Brain pericyte (primary cell): ENCODE data around the gene ASB12.
"Not testable (repeated sequence)": the region's sequence is repeated elsewhere in the genome, so short reads cannot be mapped to it uniquely, and the experiment has no call there.

Experiments
- DNase-seq: peaks from one replicate; pipeline ENCODE4 v3.0.0-alpha.2; 2012; ENCODE audit warnings: low read depth, low spot score

ASB12 gene, protein sequence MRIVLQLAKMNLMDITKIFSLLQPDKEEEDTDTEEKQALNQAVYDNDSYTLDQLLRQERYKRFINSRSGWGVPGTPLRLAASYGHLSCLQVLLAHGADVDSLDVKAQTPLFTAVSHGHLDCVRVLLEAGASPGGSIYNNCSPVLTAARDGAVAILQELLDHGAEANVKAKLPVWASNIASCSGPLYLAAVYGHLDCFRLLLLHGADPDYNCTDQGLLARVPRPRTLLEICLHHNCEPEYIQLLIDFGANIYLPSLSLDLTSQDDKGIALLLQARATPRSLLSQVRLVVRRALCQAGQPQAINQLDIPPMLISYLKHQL

DNA sequence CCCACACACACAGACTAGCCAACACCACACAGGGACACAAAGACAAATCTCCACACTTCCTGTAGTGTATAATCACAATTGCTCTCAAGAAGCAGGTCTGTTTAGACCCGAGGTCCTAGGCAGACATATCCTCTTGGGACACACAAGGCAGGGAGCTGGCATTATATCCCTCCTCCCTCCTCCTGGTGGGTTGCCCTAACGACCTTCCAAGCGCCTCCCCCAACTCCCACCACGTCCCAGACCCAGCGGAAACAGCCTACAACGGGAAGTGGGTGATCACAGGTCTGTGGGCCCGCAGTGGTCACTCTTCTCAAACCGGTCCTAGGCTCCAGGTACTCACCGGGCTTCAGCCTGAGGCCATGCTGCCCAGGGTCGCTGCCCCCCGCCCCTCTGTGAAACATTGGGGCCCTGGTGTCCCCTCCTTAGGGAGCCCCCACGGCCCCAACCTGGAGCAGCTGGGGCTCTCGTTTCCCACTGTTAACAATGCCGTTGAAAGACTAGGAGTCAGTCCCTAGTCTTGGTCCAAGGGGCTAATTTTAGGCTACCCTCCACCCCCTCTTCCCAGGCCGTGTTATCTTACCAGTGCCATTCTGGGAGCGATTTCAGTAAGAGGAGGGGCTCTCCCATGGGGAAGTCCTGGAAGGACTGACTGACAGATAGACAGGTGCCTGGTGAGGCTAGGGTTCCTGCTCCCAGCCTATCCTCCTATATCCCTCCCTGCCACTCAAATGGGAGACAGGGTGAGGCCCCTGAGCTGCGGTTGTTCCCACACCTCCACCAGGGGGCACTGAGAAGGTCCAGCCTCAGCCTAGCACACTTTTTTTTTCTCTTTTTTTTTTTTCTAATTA is at the start of gene ASB12:
TSS of gene ASB12 (minus strand) at position 485 of the 848 bp plus-strand sequence. CDS start 4,957 bp downstream, outside the sequence.
- DNase-seq = no peak

DNA sequence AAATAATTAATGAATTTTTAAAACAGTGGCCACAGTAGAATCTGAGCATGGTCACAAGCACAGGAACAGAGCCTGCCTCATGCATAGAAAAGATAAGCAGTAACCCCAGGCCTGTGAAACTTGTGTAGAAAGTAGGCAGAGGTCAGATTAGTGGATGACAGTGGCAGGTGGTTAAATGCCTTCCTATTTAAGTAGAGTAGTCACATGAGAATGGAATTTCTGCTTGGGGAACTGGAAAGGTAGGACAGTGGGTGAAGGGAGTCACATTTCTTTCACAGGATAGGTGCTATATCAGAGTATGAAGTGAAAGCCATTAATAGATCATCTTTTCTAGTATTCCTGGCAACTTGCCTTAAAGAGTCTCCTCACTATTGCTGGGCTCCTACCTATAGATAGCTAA is 34.9 kb upstream of the ASB12 start:
- no peak for DNase-seq

DNA sequence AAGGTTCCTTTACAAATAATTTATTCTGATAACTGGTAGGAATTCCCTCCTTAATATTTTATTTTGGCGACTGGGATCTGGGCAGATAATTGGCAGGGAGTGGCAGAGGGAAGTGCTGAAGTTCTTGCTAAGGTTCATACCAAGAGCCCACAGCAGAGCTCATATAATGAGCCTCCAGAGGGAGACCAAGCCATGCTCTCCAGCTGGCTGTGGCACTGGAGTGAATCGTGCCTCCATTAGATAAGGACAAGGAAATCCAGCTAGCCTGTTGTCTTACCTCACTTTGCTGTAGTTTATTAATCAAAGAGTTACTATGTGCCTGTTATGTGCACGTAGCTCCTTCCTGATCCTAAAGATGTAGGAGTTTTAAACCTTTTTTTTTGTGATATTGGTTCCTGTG is 1.3 kb downstream of the ASB12 start:
- DNase-seq = no peak

DNA sequence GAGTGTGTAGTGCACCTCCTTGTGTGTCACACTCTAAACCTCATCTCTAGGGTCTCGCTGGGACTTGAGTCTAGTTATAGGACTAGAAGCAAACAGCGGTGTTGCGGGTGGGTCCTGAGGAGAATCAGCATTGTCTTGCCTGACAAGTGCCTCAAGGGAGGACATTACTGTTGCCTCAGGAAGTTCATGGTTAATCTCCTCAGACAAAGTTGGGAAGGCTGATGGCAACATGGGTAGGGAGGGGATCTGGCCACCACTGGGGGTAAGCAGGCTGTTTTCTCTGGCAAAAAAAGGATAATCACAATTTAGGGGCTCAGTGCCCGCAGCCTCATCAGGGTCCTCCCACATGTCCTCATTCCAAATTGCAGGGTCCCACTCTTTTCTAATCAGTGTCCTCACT is 12.4 kb downstream of the ASB12 start:
- no peak for DNase-seq

DNA sequence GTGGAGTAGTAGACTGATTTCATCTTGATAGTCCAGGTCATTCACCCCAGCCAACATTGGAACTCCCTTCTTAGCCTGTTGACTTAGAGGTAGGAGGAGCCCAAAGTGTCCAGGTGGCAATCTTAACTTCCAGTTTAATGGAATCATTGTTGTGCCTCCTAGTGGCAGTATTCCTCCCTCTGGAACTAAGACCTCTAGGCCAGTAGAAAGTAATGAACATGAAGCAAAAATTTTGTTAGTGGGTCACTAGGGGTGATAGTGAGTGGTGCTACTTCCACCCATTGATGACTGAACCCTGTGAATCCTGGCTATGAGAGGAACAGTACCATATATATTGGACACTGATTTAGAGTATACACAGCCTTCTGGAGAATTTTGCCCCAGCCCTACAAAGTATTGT is 16.4 kb downstream of the ASB12 start:
- not testable (repeated sequence) for DNase-seq

DNA sequence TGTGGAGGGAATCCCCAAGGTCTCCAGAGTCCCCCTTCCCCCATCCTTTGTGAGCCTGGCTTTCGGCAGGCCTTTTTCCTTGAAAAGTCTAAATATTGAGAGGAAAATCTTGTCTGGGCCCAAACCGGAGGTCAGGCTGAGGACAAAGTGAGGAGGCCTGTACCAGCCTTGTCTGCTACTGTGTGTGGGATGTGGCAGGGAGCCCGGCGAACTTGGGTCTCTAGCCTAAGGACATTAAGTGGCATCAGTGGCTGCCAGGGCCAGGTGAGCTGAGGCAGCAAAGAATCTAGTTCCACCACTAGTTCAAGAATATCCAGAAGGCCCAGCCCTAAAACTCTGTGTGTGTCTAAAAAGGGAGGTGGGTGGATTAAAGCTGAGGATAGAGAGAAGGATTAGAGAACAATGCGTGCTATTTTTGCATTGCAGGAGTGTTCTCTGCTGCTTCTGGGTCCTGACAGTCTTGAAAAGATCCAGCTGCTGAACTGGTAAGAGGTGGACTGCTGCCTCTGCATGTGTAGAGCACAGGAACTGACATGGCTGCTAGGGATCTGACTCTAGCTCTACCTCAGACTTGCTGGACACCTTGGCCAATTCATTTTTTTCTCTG is 23.7 kb downstream of the ASB12 start:
- DNase-seq = no peak

DNA sequence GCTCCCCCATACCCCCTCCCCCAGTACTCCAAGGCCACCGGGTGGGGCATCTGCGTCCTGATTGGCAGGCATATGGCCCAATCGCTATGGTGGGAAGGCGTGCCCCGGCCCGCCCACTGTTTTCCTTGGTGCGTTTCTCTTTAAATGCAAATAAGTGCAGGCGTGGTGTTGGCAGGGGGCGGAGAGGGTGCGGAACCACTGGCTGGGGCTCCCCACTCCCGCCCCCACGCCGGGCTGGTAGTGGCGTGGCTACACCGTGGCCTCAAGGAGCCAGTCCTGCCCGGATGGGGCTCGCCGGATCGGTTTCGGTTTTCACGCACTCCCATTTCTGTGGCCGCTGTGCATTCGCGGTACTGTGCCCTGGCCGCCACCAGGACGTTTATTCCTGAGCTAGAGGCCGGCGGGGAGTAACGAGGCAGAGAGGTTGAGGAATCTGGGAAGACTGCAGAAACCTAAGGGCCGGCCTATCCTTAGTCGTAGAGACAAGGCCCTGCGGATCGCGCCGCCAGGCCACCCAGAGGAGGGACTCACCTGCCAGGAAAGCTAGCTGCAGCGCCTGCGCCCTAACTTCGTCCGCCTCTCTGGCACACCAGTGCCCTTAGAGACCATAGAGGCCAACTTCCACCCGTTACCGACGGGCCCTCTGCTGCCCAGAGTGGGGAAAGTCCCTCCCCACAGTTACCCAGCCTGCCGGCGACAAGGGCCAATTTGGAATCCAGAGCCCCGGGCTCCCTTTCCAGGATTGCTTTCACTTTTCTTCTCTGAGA is 24.5 kb downstream of the ASB12 start:
- DNase-seq = peak; percentile 66

DNA sequence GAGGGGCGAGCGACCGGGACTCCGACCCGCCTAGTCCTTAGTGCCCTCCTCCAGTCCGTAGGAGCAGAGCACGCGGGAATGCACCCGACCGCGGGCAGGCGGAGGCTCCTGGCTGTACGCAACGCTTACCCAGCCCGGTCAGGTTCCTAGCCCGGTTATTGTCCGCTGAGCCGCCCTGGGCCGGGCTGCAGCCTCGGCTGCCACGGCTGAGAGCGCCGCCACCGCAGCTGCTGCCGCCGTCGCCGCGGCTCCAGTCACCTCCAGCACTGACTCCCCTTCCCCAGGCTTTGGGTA is 25.0 kb downstream of the ASB12 start, which contains the start of gene AMER1:
TSS of gene AMER1 (minus strand) at position 268 of the 294 bp plus-strand sequence. CDS start 12,422 bp downstream, outside the sequence.
- DNase-seq = no peak

DNA sequence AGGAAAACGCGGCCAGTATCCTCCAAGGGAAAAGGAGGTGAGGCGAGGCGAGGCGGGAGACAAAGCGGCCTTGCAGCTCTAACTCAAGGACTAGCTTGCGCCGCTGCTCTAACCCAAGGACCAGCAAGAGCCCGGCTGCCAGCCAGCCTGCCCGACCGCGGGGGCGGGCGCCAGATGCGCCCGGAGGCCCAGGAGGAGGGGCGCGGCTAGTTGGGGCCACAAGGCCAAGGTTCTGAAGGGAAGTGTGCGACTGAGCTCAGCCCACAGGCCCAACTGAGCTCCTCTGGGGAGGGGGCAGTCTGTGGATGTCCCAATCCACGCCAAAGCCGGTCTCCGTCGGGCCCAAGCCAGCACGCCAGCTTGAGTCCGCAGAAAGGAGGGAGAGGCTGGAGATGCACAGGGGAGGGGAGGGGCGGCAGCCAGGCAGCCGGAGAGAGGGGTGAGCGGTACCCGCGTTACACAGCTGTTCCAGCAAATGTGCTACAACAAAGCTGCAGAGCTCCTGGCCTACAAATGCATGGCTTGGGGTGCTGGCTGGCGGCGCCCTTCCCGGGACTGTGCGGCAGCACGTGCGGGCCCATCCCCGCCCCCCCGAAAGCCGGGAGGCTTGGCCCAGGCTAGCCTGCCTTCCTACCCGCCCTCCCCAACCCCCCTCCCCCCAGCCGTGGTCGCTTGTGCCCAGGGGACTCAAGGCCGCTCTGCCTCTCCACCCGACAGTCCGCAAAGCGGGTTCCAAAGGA is 25.5 kb downstream of the ASB12 start:
- no peak for DNase-seq

DNA sequence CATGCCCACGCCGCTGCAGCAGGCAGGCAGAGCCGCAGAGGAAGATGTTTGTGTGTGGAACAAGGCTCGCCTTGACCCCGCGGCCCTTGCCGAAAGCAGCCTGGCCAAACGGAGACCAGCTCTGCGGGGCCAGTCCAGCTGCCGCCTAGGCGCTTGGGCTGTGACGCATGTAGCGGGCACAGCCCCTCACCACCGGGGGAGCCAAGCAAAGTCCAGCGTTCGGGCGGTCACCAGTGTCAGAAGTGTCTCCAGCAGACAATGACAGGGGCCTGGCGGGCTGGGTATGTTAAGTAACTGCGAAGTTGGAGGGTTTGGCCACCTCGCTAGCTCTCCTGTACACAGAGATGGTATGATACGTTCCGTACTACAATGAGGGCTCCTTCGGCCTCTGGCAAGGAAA is 26.2 kb downstream of the ASB12 start:
- DNase-seq = no peak

DNA sequence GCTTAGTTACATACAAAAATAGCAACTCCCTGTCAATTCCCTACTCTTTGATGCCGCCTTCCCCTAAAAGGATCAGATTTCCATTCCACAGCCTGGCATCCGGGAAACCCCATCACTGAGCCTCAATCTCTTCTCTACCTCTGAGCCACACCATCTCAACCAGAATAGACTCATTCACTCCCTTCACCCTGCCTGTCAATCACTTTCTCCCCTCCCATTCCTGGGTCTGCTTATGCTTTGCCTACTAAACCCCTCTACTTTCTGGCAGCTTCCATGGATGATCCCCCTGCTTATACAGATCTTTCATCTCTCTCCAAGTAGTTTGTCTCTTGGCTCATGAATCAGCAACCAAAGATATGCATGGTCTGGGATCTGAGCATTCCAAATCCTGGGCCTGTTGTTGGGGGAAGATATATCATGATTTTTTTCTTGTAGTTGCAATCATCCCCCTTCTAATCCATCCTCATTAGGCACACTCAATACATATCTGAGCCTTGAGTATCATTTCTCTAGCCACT is 27.5 kb downstream of the ASB12 start:
- DNase-seq = no peak

DNA sequence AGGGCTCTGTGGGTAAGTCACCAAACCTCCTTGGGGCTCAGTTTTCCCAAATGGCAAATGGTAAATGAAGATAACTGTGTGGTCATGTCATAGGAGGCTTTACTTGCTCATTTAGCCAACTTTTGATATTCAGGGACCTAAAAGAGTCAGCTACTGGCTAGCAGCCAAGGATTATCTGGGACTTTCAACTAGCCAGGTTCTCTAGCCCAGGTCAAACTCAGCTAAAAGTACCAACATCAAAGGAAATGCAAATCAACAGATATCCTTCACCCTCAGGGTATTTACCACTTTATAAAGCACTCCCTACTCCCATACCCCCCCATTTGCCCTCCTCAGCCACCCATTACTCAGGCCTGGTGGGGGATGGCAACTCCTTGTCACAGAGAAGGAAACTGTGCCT is 32.4 kb downstream of the ASB12 start:
- DNase-seq = no peak

DNA sequence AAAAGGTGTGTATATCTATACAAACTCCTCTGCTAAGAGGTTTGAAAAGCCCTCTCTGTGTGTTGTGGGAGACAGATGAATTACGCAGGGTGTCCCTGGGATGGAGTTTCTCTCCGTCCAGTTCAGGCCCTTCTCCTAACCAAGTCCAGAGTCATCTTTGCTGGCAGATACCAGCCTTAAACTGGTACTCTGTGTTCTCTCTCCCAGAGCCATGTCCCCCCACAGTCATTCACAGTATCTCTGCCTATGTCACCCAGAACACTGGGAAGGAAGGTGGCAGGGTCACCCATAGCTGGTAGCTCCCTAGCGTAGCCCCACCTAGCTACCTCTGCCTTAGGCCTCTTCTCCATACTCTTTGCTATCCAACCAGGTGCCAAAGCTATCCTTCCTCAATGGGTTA is 33.8 kb downstream of the ASB12 start:
- DNase-seq = no peak

DNA sequence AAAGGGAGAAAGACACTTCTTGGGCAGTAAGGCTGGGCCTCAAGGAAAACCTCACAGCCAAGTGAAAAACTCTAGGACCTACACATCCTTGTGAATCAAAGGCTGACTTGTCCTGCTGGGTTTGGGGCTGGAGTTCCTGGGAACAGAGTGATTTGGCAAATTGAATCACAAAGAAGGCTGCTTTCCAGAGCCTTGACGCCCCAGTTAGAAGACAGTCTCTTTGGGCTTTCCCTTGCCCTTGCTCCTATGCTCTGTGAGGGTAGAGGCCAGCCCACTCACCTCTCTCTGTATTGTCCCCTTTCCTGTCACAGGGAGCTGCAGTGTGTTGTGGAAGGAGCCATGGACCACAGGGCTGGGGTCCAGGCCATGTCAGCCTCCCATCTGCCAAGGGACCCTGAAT is 34.5 kb downstream of the ASB12 start:
- no peak for DNase-seq

DNA sequence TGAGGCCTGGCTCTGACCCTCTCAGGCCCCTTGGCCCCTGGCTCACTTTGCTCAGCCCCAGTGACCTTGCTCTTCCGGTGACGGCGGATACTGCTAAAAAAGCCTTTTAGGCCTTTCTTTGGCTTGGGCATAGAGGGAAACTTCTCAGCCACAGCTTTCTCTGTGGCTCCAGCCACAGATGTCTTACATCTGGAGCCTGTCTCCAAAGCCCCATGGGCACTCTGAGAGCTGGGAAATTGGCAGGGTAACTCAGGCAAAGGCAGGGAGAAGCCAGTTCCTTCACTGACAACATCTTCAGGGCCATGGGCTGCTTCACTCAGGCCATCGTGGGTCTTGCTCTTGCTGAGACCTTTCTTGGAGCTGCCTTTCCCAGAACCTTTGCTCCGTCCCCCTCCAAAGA is 37.7 kb downstream of the ASB12 start:
- no peak for DNase-seq

DNA sequence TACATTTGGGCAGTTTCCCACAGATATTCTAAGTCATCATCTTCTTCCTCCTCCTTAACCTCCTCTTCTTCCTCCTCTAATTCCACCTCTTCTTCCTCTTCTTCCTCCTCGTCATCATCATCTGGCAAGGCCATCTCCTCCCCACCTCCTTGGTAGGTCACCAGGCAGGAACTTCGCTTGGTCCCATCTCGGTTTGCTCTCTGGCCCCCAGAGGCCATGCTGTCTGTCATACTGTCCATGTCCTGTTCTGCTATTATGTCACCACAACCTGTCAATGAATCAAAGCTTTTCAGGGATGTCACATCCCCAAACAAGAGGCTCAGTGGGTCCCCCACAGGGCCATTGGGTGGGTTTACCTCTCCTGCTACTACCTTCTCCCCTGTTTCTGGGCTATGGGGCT is 38.4 kb downstream of the ASB12 start:
- DNase-seq = no peak

DNA sequence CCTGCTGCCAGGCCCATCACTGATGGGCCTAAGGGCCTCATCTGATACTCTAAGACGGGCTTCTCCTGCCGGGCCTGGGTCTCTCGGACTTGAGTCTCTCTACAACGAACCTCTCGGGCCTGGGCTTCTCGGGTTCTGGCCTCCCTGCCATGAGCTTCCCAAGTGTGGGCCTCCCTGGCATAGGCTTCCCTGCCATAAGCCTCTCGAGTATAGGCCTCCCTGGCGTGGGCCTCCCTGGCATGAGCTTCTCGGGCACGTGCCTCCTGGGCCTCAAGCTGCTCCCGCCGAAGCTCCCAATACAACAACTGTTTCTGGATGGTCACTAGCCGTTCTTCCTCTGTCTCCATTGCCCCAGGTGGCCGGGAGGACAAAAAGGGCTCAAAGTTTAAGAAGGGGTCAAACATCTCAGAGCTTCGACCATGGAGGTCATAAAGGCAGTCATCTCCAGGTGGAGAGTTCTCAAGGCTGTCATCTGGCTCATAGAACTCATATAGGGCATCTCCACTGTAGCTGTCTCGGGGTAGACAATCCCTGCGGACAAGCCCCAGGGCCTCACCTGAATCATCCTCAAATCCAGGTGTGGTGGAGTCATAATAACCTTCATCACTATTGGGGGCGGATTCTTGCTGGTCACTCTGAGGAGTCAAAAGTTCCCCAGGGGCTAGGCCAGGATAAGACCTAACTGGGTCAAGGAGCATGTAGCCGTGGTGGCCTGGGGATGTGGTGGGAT is 39.0 kb downstream of the ASB12 start:
- no peak for DNase-seq

DNA sequence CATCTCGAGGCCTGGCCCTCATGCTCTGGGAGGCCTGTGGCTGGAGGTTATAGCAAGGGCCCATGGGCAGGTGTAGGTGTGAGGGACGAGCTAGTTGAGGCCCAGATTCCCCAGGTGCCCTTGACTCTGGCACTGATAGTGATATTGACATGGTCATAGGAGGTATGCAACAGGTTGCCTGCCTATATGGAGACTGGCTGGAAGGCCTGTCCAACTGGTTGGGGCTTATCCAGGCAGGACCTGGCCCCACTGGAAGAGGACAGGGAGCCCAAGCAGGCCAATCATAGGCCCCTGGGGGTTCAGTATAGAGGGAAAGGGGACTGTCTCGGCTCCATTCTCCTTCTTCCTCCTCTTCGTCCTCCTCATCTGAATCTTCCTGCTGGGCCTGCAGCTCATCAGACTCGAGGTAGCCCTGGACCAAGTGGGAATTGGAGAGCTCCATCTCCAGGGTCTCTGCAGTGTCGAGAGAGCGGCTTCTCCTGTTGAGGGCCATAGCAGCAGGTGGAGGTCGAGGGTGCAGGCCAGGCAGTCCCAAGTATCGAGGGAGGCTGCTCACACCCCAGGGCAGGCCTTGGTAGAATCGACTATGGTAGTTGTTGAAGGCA is 40.2 kb downstream of the ASB12 start:
- no peak for DNase-seq

DNA sequence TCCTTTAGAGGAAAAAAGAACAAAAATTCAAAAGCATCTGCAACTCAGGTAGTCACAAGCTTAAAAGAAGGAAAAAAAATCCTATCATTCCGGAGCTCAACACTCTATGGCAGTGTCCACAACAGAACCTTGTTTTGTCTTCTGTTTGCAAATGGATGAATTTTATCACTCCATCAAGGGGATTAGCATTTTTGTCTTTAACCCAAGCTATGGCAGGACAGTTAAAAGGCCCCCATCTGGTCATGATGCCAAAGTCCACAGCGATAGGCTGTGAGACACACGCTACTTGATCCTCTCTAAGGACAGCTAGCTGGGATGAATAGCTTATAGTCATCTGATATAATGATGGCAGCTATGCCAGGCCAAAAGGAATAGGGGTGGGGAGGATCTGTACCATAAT is 41.5 kb downstream of the ASB12 start:
- DNase-seq = no peak

DNA sequence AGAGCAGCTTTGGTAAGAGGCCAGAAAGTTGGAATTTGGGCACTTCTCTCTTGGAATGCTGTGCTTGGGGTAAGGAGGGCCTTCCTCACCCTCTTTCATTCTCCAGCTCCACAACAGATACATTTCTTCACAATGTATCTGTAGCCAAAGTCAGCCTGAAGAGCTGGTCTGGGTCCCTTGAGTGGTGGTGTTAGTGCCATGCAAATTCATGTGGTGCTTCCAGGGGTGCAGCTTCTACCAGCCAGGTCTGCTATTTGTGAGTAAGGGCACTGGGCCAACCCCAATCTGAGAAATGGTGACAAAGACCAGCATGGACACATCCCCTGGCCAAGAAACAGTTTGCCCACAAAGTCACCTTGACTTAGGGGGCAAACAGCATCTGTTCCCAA is 42.7 kb downstream of the ASB12 start:
- DNase-seq = no peak
